Islet of Langerhans (tissue), 1 donor: ENCODE results near the gene TUBGCP3.
A peak's percentile ranks its signal among the peaks of the same experiment; 100 is the strongest.

Experiments used
- FAIRE-seq: peaks from one replicate; lab custom pipeline; 2011; peaks lifted over from hg19 to GRCh38; lab: Jason Lieb, UNC

Gene TUBGCP3

DNA sequence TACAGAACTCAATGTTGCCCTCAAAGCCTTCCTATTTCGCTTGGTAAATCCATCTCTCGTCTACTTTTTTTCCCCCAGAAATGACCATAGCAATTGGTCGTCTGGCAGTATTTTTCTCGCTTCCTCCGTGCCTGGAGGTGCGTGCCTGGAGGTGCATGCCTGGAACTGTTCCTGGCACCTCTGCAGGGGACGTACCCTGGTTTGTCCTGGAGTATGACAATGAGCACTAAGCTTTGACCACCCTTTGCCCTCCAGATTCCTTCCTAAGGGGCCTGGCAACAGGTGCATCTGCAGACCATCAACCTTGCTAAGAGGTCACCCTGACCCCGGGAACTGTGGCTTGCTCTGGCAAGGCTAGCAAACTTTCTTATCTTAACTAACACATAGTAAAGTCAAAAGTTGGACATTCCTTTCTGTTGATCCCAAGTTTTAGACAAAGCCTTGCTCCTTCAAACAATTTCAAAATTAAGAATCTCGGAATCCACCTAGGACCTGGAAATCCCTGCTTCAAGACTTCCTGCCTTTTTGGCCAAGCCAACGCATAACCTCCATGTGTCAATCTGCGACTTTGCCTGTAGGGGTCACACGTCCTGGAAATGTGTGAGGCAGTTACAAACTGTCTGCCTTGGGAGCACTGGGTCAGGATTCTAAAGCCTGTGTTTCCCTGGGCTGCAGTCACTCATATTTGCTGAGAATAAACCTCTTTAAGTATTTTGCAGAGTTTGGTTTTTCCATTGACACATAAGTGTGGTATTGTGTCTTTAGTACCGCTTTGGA is 28.8 kb upstream of the TUBGCP3 start:
- no peak for FAIRE-seq

DNA sequence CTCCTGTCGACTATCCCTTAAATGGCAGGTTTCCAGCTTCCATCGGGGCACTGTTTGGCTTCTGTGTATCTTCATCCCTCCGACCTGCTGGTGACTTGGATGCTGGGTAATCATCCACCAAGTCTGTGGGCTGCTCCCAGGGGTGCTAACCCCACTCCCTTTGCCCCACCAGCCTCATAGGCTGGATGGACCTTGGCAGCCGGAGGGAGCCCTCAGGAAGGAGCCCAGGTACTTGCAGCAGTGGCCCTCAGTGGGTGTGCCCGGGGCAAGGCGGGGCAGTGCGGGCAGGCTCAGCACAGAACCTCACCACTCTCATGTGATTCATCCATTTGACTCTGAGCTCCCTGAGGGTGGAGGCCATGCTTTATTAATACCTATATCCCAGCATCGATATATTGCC is 27.4 kb upstream of the TUBGCP3 start:
- FAIRE-seq, result no peak

DNA sequence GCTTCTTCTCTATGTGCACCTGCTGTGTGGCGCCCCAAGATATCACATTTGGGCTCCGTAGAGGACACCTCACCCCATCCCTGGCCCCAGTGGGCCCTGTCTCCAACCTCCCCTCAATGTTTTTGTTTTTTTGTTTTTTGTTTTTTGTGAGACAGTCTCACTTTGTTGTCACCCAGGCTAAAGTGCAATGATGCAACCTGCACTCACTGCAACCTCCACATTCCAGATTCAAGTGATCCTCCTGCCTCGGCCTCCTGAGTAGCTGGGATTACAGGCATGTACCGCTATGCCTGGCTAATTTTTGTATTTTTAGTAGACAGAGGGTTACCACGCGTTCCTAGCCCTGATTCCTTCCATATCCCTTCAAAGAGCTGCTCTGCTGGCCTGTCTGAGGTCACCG is 26.9 kb upstream of the TUBGCP3 start:
- FAIRE-seq, result no peak

- FAIRE-seq, result no peak
Observed at GRCh38 chr13:112608212-112608611, 20.3 kb upstream of the TUBGCP3 start.

GRCh38 chr13:112606109-112607001 is 18.4 kb upstream of the TUBGCP3 start:
- peak; percentile 81 for FAIRE-seq

DNA sequence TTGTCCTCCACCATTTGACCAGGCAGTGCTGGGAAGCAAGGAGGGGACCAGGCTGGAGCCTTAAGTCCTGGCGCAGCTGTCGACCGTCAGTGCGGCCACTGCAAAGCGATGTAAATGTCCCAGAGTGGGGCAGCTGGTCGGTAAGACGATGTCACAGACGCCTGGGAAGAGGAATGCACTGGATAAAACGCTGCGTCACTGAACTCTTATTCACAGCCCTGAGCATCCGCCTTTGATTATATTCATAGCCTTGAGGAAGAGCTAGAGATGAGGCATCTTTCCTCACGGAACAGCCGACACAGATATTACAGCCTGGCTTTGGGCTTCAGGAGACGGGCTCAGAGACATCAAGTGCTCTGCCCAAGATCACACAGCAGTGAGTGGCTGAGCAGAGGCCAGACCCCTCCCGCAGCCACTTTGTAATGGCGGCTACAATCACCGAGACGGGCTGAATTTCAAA is 17.6 kb upstream of the TUBGCP3 start:
- FAIRE-seq, result no peak

- FAIRE-seq, result no peak
Observed at GRCh38 chr13:112603641-112604225, 15.8 kb upstream of the TUBGCP3 start.

DNA sequence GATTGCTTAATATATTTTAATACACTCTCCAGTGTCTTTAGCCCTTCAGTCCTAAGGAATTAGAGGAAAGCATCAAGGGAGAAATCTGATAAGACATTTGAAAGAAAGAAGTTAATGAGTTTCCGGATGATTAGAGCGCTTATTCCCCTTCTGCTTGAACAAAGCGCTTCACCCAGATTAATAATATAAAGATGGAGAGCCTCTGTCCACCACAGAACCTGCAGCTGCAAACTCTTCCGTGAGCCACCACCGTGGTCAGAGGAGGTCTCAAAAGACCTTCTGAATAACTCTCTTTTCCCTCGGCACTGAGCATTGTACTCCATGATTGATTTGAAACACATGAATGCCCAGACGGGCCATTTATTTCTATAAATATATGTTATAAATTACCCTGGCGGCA is 14.2 kb upstream of the TUBGCP3 start:
- no peak for FAIRE-seq

DNA sequence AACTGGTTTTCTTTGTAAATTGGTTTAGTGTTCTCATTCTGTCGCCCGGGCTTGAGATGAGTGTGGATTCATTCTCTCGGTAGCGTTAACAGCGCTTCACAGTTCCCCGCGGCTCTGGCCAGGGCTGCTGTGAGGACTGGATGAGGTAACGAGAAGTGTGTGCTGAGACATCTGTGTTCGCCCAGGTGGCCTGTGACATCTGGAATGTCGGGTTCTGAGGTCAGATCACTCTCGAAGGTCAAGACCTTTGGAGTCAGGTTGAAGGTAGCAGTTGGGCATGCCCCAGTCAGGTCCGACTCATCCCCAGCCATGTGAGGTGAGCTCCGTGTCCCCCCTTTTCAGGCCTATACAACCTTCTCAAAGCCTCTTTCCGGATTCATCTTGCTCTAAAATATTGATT is 13.4 kb upstream of the TUBGCP3 start:
- no peak for FAIRE-seq

GRCh38 chr13:112596235-112596634 is 8.3 kb upstream of the TUBGCP3 start:
- FAIRE-seq, result no peak

GRCh38 chr13:112592647-112593046 is 4.7 kb upstream of the TUBGCP3 start:
- no peak for FAIRE-seq

DNA sequence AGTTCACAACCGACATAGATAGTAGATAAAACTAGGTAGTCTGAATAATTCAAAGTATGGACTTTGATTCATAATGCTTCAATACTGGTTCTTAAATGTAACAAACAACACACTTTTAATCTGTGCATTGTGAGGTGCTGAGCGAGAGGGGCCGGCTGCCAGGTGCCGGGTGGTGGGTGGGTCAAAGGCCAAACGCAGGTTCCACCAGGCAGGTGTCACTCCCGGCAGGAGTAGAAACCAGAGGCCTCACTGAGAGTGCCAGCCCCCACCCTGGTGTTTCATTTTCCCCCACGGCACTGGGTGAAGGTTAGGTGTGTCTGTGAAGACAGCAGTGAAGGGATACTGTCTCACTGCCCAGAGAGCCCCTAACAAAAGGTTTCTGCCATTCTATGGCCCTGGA is 4.2 kb upstream of the TUBGCP3 start:
- FAIRE-seq, result no peak

DNA sequence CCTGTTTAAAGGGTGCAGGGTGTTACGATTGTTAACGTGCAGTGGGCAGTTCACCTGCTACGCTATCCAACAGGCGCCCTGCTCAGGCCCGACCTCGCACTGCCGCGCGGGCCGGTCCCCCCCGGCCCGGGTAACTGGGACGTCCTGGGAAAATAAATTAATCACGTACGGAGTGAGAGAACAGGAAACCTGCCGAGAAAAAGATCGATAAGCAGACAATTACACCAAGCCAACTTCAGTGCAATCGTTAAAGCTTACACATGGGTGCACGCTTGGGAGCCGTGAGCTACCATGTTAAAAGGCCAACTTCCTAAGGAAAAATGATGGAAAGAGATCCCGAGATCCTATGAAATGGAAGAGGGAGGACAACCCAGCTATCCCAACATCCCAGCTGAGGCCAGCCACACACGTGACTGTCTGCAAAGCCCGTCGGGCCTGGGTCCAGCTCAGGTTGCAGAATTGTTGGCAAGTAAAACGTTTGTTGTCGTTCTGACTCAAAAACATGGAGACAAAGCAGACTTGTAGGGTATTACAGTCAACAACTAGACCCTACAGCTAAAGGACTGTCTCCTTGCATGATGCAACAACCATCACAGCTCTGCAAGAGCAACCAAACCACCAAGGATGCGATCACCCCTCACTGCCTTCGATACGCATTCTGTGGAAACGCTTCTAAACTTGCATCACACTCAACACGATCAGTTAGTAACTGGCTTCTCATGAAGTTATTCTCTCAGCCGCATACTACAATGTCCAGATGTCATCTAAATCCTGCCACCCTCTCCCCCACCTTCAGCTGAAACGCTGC is 741 bp upstream of the TUBGCP3 start:
- no peak for FAIRE-seq

DNA sequence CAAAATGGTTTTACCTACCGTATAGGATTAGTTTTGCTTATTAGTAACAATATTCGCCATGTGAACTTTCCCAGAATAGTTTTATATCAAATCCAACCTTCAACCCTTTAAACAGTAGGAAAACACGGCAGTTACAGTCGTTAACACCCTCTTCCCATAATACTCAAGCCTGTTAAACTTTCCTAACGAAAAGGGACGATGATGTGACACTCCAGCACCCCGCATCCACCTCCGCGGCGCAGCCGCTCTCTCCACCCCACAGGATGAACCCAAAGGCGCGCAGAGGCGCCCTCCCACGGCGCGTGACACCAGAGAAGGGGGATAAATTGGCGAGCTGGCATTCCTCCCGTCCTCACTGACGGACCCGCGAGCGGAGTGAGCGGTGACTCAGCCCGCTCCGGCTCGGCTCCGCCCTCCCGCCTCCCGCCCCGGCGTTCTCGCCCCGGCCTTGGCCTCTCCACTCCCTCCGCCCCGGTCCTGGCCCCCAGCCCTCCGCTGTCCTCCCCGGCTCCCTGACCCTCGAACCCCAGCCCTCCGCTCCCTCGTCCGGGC is 665 bp downstream of the TUBGCP3 start:
- FAIRE-seq, result no peak

DNA sequence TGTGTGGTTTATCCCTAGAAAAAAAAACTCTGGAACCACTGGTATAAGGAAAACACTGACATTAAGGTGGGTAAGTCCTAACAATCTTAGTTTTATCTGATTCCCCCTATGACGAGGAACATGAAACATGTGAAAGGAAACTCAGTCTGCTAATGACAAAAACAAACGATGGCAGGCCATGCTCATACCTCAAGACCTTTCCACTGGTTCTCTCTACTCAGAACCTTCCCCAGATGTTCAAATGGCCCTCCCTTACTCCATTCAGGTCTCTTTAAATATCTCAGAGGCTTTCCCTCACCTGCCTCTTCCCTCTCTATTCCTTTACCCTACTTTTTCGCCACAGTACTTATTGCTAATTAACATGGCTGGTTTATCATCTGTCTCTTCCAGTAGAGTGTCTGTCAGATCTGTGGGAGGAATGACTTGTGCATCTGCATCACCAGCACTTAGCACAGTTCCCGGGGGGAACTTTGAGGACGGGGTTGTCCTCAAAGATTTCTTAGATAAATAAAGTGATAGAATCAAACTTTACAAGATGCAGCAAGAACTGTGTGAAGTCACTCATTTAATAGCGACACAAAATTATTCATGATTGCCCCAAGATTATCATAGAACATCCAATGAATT is 1.5 kb downstream of the TUBGCP3 start:
- FAIRE-seq, result no peak

- no peak for FAIRE-seq
Observed at GRCh38 chr13:112583592-112584277, 4.2 kb downstream of the TUBGCP3 start.

GRCh38 chr13:112582263-112582662 is 5.7 kb downstream of the TUBGCP3 start:
- no peak for FAIRE-seq

- no peak for FAIRE-seq
Observed at GRCh38 chr13:112580912-112581311, 7.0 kb downstream of the TUBGCP3 start.

DNA sequence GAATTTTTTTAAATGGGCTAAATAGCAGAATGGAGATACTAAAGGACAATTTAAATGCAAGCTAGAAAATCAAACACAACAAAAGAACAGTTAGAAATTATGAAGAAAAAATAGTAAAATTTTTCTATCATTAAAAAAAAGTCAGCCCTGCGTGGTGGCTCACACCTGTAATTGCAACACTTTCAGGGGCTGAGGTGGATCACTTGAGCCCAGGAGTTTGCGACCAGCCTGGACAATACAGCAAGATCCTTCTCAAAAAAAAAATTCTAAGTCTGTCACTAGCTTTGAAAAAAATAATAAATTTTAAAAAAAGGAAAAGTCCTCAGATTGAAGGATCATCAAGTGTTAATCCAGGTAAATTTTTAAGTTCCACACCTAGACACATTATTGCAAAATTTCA is 7.7 kb downstream of the TUBGCP3 start:
- no peak for FAIRE-seq

DNA sequence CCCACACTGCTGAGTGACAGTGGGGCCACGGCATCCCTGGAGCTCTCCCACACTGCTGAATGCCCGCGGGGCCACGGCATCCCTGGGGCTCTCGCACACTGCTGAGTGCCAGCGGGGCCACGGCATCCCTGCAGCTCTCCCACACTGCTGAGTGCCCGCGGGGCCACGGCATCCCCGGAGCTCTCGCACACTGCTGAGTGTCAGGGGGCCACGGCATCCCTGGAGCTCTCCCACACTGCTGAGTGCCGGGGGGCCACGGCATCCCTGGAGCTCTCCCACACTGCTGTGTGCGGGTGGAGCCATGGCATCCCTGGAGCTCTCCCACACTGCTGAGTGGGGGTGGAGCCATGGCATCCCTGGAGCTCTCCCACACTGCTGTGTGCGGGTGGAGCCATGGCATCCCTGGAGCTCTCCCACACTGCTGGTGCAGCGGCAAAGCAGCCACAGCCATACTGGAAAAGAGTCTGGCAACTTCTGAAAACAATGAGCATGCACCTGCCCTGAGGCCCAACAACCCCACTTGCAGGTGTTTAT is 8.6 kb downstream of the TUBGCP3 start:
- FAIRE-seq, result no peak

DNA sequence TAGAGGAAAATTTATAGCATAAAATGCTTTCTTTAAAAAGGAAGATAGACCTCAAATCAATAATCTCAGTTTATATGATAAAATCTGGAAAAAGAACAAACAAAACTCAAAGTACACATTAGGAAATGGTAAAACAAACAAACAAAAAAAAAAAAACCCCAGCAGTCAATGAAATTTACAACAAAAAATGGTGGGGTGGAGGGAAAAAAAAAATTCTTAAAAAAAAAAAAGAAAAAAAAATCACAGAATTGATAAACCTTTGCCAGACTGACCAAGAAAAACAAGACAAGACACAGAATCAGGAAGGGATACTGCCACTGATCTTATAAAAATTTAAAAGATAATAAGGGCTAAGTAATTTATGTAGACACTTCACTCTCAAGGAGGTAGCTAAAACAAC is 11.2 kb downstream of the TUBGCP3 start:
- peak; percentile 60 for FAIRE-seq
